ENCODE data around the gene GPR65.

The GPR65 gene

GRCh38 chr14:88005978-88006851 is 1.3 kb downstream of the GPR65 start:
- no peak for DNase-seq
- H3K4me3 ChIP-seq (ENCODE audit: low read depth, low read length), result no peak overlapping the region
- no peaks in the 10 kb centered on the region for H3K36me3 ChIP-seq
- H3K27me3 ChIP-seq, result no peaks in the 10 kb centered on the region; the same call in 1 of the 2 replicates
- no peak for TF ChIP-seq CTCF (IDR thresholded peaks at IDR 0.05; ENCODE audit: low read depth, low read length)
- H3K4me1 ChIP-seq, result no peaks in the 10 kb centered on the region
- no peaks in the 10 kb centered on the region for H3K9me3 ChIP-seq

- Histone ChIP-seq H3K27me3 (no peaks in the 10 kb centered on the region; the same call in 1 of the 2 replicates), H3K4me1 (no peaks in the 10 kb centered on the region)
These were observed 2.7 kb downstream of the GPR65 start for GRCh38 chr14:88007608-88008007.

GRCh38 chr14:88008039-88008742 is 3.3 kb downstream of the GPR65 start:
- TF ChIP-seq CTCF (IDR thresholded peaks at IDR 0.05; ENCODE audit: low read depth, low read length), result no peak
- no peaks in the 10 kb centered on the region; the same call in 1 of the 2 replicates for H3K27me3 ChIP-seq
- no peaks in the 10 kb centered on the region for H3K36me3 ChIP-seq
- H3K9me3 ChIP-seq, result no peaks in the 10 kb centered on the region
- H3K4me1 ChIP-seq, result no peaks in the 10 kb centered on the region
- no peak overlapping the region for H3K4me3 ChIP-seq (ENCODE audit: low read depth, low read length)
- DNase-seq, result no peak

More at GRCh38 chr14:88007608-88008007, 2.7 kb downstream of the GPR65 start:
- Histone ChIP-seq H3K36me3 (no peaks in the 10 kb centered on the region), H3K4me3 (ENCODE audit: low read depth, low read length) (no peak overlapping the region), H3K9me3 (no peaks in the 10 kb centered on the region)
- TF ChIP-seq CTCF (IDR thresholded peaks at IDR 0.05; ENCODE audit: low read depth, low read length), result no peak
- DNase-seq, result no peak

GRCh38 chr14:88009486-88009885 is 4.6 kb downstream of the GPR65 start:
- H3K9me3 ChIP-seq, result no peaks in the 10 kb centered on the region
- no peaks in the 10 kb centered on the region for H3K4me1 ChIP-seq
- H3K36me3 ChIP-seq, result no peaks in the 10 kb centered on the region
- H3K27me3 ChIP-seq, result no peaks in the 10 kb centered on the region; the same call in 1 of the 2 replicates
- no peak for DNase-seq
- TF ChIP-seq CTCF (IDR thresholded peaks at IDR 0.05; ENCODE audit: low read depth, low read length), result no peak
- H3K4me3 ChIP-seq (ENCODE audit: low read depth, low read length), result no peak overlapping the region

- Histone ChIP-seq H3K27me3 (peaks cover 3% of the 10 kb centered on the region; the same call in 1 of the 2 replicates), H3K9me3 (no peaks in the 10 kb centered on the region), H3K4me1 (no peaks in the 10 kb centered on the region), H3K36me3 (no peaks in the 10 kb centered on the region), H3K4me3 (ENCODE audit: low read depth, low read length) (no peak overlapping the region)
- TF ChIP-seq CTCF (IDR thresholded peaks at IDR 0.05; ENCODE audit: low read depth, low read length), result no peak
- no peak for DNase-seq
These were observed 5.4 kb downstream of the GPR65 start for GRCh38 chr14:88010331-88010730.
